B cell (primary cell): ENCODE results near the gene C17orf100. TPM values are rescaled to one million over a fixed set of nuclear protein-coding genes. Genes with fewer than 3 reads are reported as not detected.

ENCODE experiments used
- ATAC-seq: fragments of 200-7000 bp; cut with Tn5 transposase; one replicate; pipeline ENCODE4 v1.10.0; 2021; ENCODE audit warnings: low read depth, mild to moderate bottlenecking, moderate number of reproducible peaks, moderate library complexity
- CTCF ChIA-PET: fragments of 350-600 bp; sonication (Branson Sonifier 250); formaldehyde crosslinking; loops from one replicate; lab custom pipeline; 2021; ENCODE audit warnings: antibody characterized with exemption, inconsistent platforms; lab: Charles Lee
- POLR2A ChIA-PET: fragments of 350-600 bp; sonication (Branson Sonifier 250); formaldehyde crosslinking; loops from one replicate; lab custom pipeline; 2021; ENCODE audit warnings: antibody characterized with exemption; lab: Charles Lee
- DNase-seq: peaks from one replicate; pipeline ENCODE4 v3.0.0; 2013
- H2AFZ ChIP-seq: 2 replicates; pipeline ENCODE4 v1.6.1; 2012; ENCODE audit warnings: mild to moderate bottlenecking, low read depth, low read length; ENCODE audit not compliant: insufficient read depth, poor library complexity, severe bottlenecking
- H3K27ac ChIP-seq, 2 donors: 1 replicate in 1 of 2; 2 replicates in 1 of 2; pipeline ENCODE4 v1.5.1; 2012 to 2013; ENCODE audit warnings: low read length in 2 of 2, mild to moderate bottlenecking in 2 of 2, moderate library complexity in 1 of 2
- H3K27me3 ChIP-seq, 4 experiments: fragments of 200-600 bp in 1 of 4; sonication (generic) in 1 of 4; replicated peaks in 1 of 4; 1 replicate in 2 of 4; 2 replicates in 2 of 4; pipeline versions ENCODE4 v1.6.1 to v1.7.0; 2013 to 2016; ENCODE audit warnings: low read length in 3 of 4, mild to moderate bottlenecking in 2 of 4, mixed read lengths in 1 of 4, moderate library complexity in 1 of 4; ENCODE audit not compliant: insufficient read depth in 4 of 4, control insufficient read depth in 3 of 4; ENCODE audit errors: control extremely low read depth in 1 of 4
- H3K36me3 ChIP-seq, 2 experiments: replicated peaks in 1 of 2; 1 replicate in 1 of 2; 2 replicates in 1 of 2; pipeline versions ENCODE4 v1.6.1 to v1.7.1; 2013; ENCODE audit warnings: low read length in 1 of 2; ENCODE audit not compliant: insufficient read depth in 2 of 2, control insufficient read depth in 1 of 2; ENCODE audit errors: control extremely low read depth in 1 of 2, extremely low read depth in 1 of 2
- H3K4me1 ChIP-seq, 2 donors: fragments of 200-600 bp in 1 of 2; sonication (generic) in 1 of 2; 1 replicate in 1 of 2; 2 replicates in 1 of 2; pipeline versions ENCODE4 v1.5.1 to v1.6.1; 2013 to 2017; ENCODE audit warnings: low read length in 2 of 2; ENCODE audit not compliant: control insufficient read depth in 2 of 2, insufficient read depth in 2 of 2
- H3K4me2 ChIP-seq: replicated peaks from 2 replicates; pipeline ENCODE3; 2012; ENCODE audit warnings: mild to moderate bottlenecking, low read depth, low read length; ENCODE audit not compliant: poor library complexity, severe bottlenecking
- H3K4me3 ChIP-seq, 5 experiments: fragments of 200-600 bp in 1 of 5; sonication (generic) in 1 of 5; 1 replicate in 3 of 5; 2 replicates in 2 of 5; pipeline versions ENCODE4 v1.5.1 to v1.7.0; 2011 to 2016; ENCODE audit warnings: low read length in 4 of 5, mild to moderate bottlenecking in 4 of 5, low read depth in 2 of 5, control low read depth in 1 of 5, moderate library complexity in 1 of 5; ENCODE audit not compliant: insufficient read depth in 1 of 5; ENCODE audit errors: control extremely low read depth in 1 of 5, extremely low read depth in 1 of 5
- H3K79me2 ChIP-seq: fragments of 200-600 bp; sonication (generic); one replicate; pipeline ENCODE4 v1.6.0; 2016; ENCODE audit warnings: low read length; ENCODE audit not compliant: control insufficient read depth, insufficient read depth
- H3K9ac ChIP-seq: fragments of 200-600 bp; sonication (generic); 2 replicates; pipeline ENCODE4 v1.6.1; 2017; ENCODE audit warnings: mild to moderate bottlenecking, low read length, moderate library complexity
- H3K9me3 ChIP-seq, 3 donors: one replicate each; pipeline versions ENCODE4 v1.6.1 to v1.7.1; 2013; ENCODE audit warnings: low read length in 2 of 3; ENCODE audit not compliant: control insufficient read depth in 2 of 3, insufficient read depth in 1 of 3; ENCODE audit errors: control extremely low read depth in 1 of 3
- H4K20me1 ChIP-seq: 2 replicates; pipeline ENCODE4 v1.6.0; 2012; ENCODE audit warnings: mild to moderate bottlenecking, low read length; ENCODE audit not compliant: insufficient read depth, control insufficient read depth, poor library complexity, severe bottlenecking
- H3K27ac Mint-ChIP-seq: one replicate; pipeline ENCODE4 v1.8.0; 2021; ENCODE audit warnings: mixed read lengths
- H3K27me3 Mint-ChIP-seq: one replicate; pipeline ENCODE4 v1.8.0; 2021; ENCODE audit warnings: mixed read lengths
- H3K4me1 Mint-ChIP-seq: one replicate; pipeline ENCODE4 v1.8.0; 2021; ENCODE audit warnings: mixed read lengths
- H3K4me3 Mint-ChIP-seq: one replicate; pipeline ENCODE4 v1.8.0; 2021; ENCODE audit warnings: mixed read lengths
- H3K9me3 Mint-ChIP-seq: one replicate; pipeline ENCODE4 v1.8.0; 2022; ENCODE audit warnings: mixed read lengths; ENCODE audit not compliant: insufficient read depth
- EZH2 ChIP-seq: IDR thresholded peaks from 2 replicates; pipeline ENCODE4 v1.6.1; 2012; ENCODE audit warnings: borderline replicate concordance, low read depth, mild to moderate bottlenecking, moderate library complexity, low read length; ENCODE audit not compliant: insufficient read depth, poor library complexity, severe bottlenecking
- WGBS: methylation state at CpG from one replicate; pipeline ENCODE4 v1.1.5; 2013; ENCODE audit warnings: missing lambda C conversion rate; ENCODE audit not compliant: insufficient coverage; 5-methylcytosine and 5-hydroxymethylcytosine counted together
- intact Hi-C: fragments of 100-400 bp; cut with micrococcal nuclease; formaldehyde crosslinking; loops from one replicate; pipeline ENCODE4 v1.10.0; 2022
- polyA plus RNA-seq: library from polyadenylated mRNA; depleted of rRNA; stranded (reverse); fragments of >200 nt; gene quantifications from 2 replicates; pipeline ENCODE4 v1.2.3, GENCODE V29; 2012
- total RNA-seq, 2 donors: library from RNA; stranded (reverse); fragments of 120-200 nt in 1 of 2; gene quantifications; 1 replicate in 1 of 2; 2 replicates in 1 of 2; pipeline versions ENCODE4 v1.2.3 to v1.2.4, GENCODE V29; 2013 to 2022
- TF ChIP-seq, protein P1 (sequence below): fragments of 200-600 bp; IDR thresholded peaks from one replicate; pipeline ENCODE4 v1.8.0; 2022; ENCODE audit warnings: antibody characterized with exemption, mild to moderate bottlenecking

C17orf100 gene
- total and polyA plus RNA-seq, 2 donors (not counting 1 experiment from before 2014, with no cell fraction given), result 3.7 to 11.6 TPM

DNA sequence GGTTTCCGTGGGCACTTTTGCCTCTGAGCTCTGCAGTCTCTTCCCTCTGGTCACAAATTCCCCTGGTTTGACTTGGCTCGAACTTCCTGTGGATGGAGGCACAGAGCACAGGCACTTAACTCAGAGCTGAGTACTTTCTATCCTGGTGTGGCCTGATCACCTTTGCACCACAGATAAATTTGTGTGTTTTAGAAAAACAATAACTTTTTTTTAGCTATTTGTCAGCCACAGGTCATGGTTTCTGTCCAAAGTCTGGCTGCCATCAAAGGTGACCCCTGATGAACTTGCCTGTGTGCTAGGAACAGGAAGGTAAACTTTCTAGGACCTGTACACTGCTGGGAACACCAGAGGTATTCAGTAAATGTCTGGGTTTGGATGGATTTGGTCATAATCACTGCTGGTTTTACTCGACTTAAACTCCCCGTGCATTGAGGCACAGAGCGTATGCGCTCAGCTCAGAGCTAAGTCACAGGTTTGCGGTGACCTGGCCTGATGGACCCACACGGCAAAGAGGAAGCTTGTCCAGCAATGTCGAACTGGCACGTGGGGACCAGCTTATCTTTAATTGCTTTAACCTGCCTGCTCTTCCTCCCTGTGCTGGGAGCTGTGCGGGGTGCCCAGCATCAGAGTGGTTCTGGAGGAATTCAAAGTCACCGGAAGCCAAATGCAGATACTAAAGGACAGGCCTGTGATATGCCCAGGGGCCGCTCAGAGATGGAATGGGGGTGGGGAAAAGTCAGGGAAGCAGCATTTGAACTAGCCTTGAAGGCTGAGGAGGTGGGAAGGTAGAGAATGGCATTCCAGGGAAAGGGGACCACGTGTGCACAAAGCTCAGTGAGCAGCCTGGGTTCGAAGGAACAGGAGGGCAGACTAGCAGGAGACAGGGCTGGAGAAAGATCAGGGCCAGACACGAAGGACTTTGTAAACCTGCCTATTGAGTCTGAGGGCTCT, 48.7 kb downstream of the C17orf100 start:
- H3K27me3 ChIP-seq, result peaks cover 0 to 5% (median 2%) of the 10 kb centered on the region in 4 experiments
- H3K4me2 ChIP-seq, result no peak overlapping the region
- DNase-seq (no peak), ATAC-seq (no peak)
- intact Hi-C loops, result loop anchor here (5.0 kb wide), 1 partner anchor 228 kb away; no protein-coding TSS in a partner anchor
- Mint-ChIP-seq H3K27ac (no peak overlapping the region), H3K27me3 (peaks cover 21% of the 10 kb centered on the region), H3K9me3 (no peaks in the 10 kb centered on the region), H3K4me3 (no peak overlapping the region), H3K4me1 (peaks cover 3% of the 10 kb centered on the region)
- no peaks in the 10 kb centered on the region for H3K9me3 ChIP-seq
- no peaks in the 10 kb centered on the region for H3K4me1 ChIP-seq
- H3K79me2 ChIP-seq, result no peaks in the 10 kb centered on the region
- CTCF ChIA-PET, result interaction anchor here (4.1 kb wide), 1 partner anchor 228 kb away, joined by 24 read pairs; no protein-coding TSS in a partner anchor
- H3K9ac ChIP-seq, result no peak overlapping the region
- TF ChIP-seq, protein P1, sequence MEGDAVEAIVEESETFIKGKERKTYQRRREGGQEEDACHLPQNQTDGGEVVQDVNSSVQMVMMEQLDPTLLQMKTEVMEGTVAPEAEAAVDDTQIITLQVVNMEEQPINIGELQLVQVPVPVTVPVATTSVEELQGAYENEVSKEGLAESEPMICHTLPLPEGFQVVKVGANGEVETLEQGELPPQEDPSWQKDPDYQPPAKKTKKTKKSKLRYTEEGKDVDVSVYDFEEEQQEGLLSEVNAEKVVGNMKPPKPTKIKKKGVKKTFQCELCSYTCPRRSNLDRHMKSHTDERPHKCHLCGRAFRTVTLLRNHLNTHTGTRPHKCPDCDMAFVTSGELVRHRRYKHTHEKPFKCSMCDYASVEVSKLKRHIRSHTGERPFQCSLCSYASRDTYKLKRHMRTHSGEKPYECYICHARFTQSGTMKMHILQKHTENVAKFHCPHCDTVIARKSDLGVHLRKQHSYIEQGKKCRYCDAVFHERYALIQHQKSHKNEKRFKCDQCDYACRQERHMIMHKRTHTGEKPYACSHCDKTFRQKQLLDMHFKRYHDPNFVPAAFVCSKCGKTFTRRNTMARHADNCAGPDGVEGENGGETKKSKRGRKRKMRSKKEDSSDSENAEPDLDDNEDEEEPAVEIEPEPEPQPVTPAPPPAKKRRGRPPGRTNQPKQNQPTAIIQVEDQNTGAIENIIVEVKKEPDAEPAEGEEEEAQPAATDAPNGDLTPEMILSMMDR, result no peak
- TF ChIP-seq EZH2, result no peak
- H3K27ac ChIP-seq, result no peak overlapping the region
- no peaks in the 10 kb centered on the region for H3K36me3 ChIP-seq
- H2AFZ ChIP-seq, result no peak overlapping the region
- POLR2A ChIA-PET, result no interaction called here
- no peak overlapping the region for H3K4me3 ChIP-seq
- no peaks in the 10 kb centered on the region for H4K20me1 ChIP-seq
- WGBS, result 90% methylated on average over 15 of the region's 16 CpGs

DNA sequence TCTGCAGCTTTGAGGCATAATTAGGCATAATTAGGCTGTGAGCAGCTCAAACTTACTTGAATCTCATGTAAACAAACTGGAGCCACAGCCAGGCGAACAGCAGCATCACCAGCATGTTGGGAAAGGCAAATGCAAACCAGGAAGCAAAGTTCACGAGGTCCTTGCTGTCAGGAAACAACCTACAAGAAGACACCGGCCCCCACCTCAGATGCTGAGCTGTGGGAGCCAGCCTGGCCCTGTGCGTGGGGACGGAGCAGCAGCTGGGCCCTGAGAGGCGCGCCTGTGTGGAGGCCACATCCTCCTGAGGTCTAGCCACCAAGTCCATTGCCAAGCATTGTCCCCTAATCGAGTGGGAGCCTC, 49.4 kb downstream of the C17orf100 start:
- H3K79me2 ChIP-seq, result no peaks in the 10 kb centered on the region
- no peak overlapping the region for H3K27ac Mint-ChIP-seq

More for the DNA sequence above, 49.4 kb downstream of the C17orf100 start:
- Histone ChIP-seq H3K27me3 (peaks cover 0 to 4% (median 2%) of the 10 kb centered on the region in 4 experiments), H3K9ac (no peak overlapping the region), H3K27ac (no peak overlapping the region), H3K36me3 (no peaks in the 10 kb centered on the region), H3K4me2 (no peak overlapping the region), H3K4me1 (no peaks in the 10 kb centered on the region), H3K9me3 (no peaks in the 10 kb centered on the region), H4K20me1 (no peaks in the 10 kb centered on the region), H2AFZ (no peak overlapping the region), H3K4me3 (no peak overlapping the region)
- no peak for ATAC-seq
- Mint-ChIP-seq H3K27me3 (peaks cover 23% of the 10 kb centered on the region), H3K4me1 (peaks cover 3% of the 10 kb centered on the region), H3K9me3 (no peaks in the 10 kb centered on the region), H3K4me3 (no peak overlapping the region)
- intact Hi-C loops, result loop anchor here (5.0 kb wide), 1 partner anchor 229 kb away; no protein-coding TSS in a partner anchor
- ChIA-PET CTCF (interaction anchor here (1.4 to 4.1 kb wide), 2 partner anchors 12 to 229 kb away, joined by 3 to 24 read pairs; no protein-coding TSS in a partner anchor), POLR2A (no interaction called here)
- 83% methylated on average over 8 of the region's 8 CpGs for WGBS
- DNase-seq, result no peak
- TF ChIP-seq EZH2, result no peak
- TF ChIP-seq, protein P1, result no peak
